Measurements from ENCODE around the gene PAX5.
"Not testable (repeated sequence)": the region's sequence is repeated elsewhere in the genome, so short reads cannot be mapped to it uniquely, and the experiment has no call there.

The PAX5 gene

DNA sequence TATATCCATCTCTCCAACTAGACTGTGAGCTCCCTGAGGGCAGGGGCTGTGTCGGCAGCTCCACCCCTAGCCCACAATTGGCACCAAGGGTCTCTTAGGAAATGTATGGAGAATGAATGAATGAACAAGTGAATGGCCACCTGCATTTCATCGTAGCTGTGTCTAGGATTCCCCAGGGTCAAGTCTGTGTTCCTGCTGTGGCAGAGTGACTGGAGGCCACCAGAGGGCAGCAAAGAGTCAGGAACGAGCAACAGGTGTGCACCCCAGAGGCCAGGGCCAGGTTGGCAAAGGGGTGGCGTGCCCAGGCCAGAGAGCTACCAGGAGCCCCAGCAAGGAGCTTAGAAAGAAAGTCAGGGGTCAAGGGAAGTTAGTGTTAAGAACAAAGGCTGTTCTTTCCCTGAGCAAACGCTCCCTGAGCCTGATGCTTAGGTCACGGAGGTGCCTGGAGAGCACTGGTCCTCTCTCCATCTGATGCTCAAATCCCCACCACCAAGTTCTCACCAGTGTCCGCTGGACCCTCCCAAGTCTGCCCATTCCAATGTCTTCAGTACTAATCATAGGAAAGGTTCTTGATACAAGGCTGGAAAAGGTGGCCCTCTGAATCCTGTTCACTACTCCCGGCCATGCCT is 160.7 kb downstream of the PAX5 start:
- DNase-seq, result peak; percentile 30 to 51

DNA sequence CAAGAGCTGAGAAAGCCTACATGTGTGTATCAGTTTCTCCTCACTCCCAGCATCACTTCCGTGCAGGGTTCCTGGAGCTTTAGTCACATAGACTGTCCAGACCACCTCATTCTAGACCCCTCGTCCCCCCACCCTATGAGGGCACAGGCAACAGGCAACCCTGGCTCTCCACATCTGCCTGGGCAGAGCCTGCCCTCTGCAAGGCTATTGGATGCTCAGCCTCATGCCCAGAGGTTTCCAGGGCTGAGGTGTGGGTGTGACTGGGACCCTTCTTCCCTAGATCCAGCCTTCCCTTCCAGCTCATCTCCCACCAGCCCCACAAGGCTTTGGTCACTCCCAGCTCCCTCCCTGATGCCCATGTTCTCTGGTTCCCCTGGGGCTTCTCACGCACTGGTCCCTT is 161.4 kb downstream of the PAX5 start:
- DNase-seq, result no peak

- no peak for DNase-seq
These were observed 162.5 kb downstream of the PAX5 start for GRCh38 chr9:36871606-36872005.

- peak; percentile 27 to 73 for DNase-seq
These were observed 163.1 kb downstream of the PAX5 start for GRCh38 chr9:36870960-36871359.

DNA sequence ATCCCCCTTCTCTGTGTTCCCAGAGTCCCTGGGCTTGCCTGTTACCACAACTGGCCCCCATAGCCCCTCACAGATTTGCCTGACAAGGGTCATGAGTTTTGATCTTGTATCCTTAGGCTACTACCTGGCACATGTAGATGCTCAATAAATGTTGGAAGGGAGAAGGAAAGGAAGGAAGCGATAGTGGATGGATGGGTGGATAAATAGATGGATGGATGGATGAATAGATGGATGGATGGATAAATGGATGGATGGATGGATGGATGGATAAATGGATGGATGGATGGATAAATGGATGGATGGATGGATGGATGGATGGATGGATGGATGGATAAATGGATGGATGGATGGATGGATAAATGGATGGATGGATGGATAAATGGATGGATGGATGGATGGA is 164.5 kb downstream of the PAX5 start:
- not testable (repeated sequence) for DNase-seq

- no peak for DNase-seq
These were observed 165.3 kb downstream of the PAX5 start for GRCh38 chr9:36868586-36869282.

GRCh38 chr9:36867672-36868471 is 166.2 kb downstream of the PAX5 start:
- no peak for DNase-seq

DNA sequence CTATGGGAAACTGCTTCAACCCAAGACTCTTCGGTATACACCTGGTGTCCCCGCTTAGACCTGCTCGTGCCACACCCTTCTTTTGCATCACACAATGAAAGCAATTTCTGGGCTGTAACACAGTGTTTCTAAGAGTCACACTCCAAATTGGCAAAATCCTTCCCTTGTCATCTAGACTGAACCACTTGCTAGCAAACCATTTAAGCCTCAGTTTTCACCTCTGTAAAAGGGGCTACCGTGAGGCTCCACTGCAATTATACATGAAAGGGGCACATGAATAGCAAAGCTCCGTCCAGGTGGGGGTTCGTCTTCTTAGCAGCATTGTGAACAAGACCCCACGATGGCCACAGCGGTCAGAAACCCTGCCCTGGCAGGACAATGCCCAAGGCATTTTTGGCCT is 166.8 kb downstream of the PAX5 start:
- DNase-seq, result no peak

- no peak for DNase-seq
These were observed 167.2 kb downstream of the PAX5 start for GRCh38 chr9:36866840-36867239.

GRCh38 chr9:36865731-36866635 is 168.1 kb downstream of the PAX5 start:
- DNase-seq, result no peak

- no peak for DNase-seq
These were observed 169.3 kb downstream of the PAX5 start for GRCh38 chr9:36864491-36865410.

- peak in 1 of 2 experiments; percentile 15 for DNase-seq
These were observed 171.6 kb downstream of the PAX5 start for GRCh38 chr9:36862206-36863145.

GRCh38 chr9:36861528-36862205 is 172.4 kb downstream of the PAX5 start:
- no peak for DNase-seq

- no peak for DNase-seq
These were observed 175.2 kb downstream of the PAX5 start for GRCh38 chr9:36858805-36859375.

- no peak for DNase-seq
These were observed 178.4 kb downstream of the PAX5 start for GRCh38 chr9:36855448-36856315.

DNA sequence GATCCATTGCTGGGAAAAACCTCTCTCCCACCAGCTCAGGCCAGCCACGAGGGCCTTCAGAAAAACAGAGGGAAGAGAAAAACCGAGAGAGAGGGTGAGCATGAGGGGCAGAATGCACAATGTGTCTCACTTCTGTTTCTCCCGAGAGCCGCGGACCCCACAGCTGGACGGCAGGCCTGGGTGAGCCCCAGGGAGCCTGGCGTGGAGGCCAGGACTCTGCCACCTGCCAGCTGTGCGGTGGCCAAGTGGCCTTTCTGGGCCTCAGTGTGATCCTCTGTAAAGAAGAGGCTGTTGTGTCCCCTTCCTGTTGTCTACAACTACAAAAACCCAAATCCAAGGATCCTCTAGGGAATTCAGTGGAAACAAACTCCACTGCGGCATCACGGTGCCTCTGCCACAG is 179.3 kb downstream of the PAX5 start:
- no peak for DNase-seq

DNA sequence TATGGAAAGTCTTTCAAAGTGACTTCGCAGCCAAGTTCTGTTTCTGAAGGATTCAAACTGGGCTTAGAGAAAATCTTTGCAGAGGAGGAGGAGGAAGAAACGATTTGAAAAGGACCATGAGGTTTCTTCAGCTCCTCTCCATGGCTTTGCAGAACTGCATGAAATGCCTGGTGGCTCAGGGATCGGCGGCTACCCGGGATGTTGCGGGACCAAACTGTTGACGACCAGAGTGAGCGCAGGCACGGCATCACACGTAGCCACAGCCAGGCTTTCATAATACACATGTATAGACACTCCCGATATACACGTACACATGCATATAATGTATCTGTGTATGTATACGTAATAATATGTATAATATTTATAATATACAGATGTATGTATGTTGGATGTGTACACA is 180.0 kb downstream of the PAX5 start:
- DNase-seq, result no peak

- DNase-seq, result no peak
These were observed 180.8 kb downstream of the PAX5 start for GRCh38 chr9:36853233-36853632.

GRCh38 chr9:36849943-36850342 is 184.1 kb downstream of the PAX5 start:
- DNase-seq, result no peak
